OCI-LY7 (cell line): Measurements from ENCODE around the gene PKNOX1.

Source experiments
- EZH2phosphoT487 ChIP-seq: fragments of 200-600 bp; sonication (generic); IDR thresholded peaks from 2 replicates; pipeline ENCODE4 v1.6.1; 2018; ENCODE audit warnings: low read depth, borderline replicate concordance, mild to moderate bottlenecking, mixed run types, antibody characterized with exemption, low read length, moderate library complexity, mixed read lengths
- TF ChIP-seq, protein P1 (sequence below): fragments of 200-600 bp; sonication (generic); conservative IDR thresholded peaks from 2 replicates; pipeline ENCODE4 v1.5.1; 2014; ENCODE audit warnings: mild to moderate bottlenecking, antibody characterized with exemption, low read length, moderate library complexity, mixed read lengths

GRCh38 chr21:42939582-42940413 is 34.6 kb upstream of the PKNOX1 start:
- TF ChIP-seq, protein P1, sequence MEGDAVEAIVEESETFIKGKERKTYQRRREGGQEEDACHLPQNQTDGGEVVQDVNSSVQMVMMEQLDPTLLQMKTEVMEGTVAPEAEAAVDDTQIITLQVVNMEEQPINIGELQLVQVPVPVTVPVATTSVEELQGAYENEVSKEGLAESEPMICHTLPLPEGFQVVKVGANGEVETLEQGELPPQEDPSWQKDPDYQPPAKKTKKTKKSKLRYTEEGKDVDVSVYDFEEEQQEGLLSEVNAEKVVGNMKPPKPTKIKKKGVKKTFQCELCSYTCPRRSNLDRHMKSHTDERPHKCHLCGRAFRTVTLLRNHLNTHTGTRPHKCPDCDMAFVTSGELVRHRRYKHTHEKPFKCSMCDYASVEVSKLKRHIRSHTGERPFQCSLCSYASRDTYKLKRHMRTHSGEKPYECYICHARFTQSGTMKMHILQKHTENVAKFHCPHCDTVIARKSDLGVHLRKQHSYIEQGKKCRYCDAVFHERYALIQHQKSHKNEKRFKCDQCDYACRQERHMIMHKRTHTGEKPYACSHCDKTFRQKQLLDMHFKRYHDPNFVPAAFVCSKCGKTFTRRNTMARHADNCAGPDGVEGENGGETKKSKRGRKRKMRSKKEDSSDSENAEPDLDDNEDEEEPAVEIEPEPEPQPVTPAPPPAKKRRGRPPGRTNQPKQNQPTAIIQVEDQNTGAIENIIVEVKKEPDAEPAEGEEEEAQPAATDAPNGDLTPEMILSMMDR: no peak
- no peak for TF ChIP-seq EZH2phosphoT487
